Mammary epithelial cell (primary cell): ENCODE results near the gene LSM14A.

Experiments used
- EZH2 ChIP-seq: IDR thresholded peaks from 2 replicates; pipeline ENCODE4 v1.6.1; 2012; ENCODE audit warnings: low read length, inconsistent platforms, borderline replicate concordance
- TF ChIP-seq, protein P1 (sequence below), 2 donors: IDR thresholded peaks in 1 of 2; conservative IDR thresholded peaks in 1 of 2; 2 replicates each; pipeline ENCODE4 v1.5.1; 2011 to 2012; ENCODE audit warnings: inconsistent platforms in 2 of 2, low read length in 2 of 2, mild to moderate bottlenecking in 2 of 2, control low read depth in 1 of 2, low read depth in 1 of 2; ENCODE audit not compliant: insufficient read depth in 1 of 2; ENCODE audit errors: extremely low read depth in 1 of 2

DNA sequence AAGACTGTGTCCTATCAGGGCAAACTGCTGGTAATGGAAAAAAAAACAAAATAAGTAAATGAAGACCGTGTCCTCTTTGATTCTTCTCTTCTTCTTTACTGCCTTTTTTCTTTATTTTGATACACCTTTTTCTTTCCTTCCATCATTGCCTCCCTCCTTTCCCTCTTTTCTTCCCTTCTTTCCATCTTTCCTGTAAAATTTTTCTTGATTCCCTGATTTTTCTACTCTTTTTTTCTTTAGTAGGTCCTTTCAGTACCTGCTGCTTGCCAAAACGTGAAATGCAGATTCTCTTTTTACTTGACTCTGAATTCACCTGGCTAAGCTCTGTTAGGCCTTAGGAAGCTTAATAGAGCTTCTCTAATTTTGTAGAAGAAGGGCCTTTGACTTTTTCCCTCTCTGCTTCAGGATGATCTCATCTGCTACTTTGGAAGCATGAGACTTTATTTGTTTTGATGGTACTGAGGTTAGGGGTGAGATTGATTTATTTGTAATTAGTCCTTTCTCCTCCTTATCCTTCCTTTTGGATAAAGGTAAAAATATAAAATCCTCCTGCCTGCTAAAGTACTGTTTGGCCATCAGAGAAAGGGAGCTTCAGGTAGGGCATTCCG, 19.2 kb downstream of the LSM14A start:
- TF ChIP-seq, protein P1, sequence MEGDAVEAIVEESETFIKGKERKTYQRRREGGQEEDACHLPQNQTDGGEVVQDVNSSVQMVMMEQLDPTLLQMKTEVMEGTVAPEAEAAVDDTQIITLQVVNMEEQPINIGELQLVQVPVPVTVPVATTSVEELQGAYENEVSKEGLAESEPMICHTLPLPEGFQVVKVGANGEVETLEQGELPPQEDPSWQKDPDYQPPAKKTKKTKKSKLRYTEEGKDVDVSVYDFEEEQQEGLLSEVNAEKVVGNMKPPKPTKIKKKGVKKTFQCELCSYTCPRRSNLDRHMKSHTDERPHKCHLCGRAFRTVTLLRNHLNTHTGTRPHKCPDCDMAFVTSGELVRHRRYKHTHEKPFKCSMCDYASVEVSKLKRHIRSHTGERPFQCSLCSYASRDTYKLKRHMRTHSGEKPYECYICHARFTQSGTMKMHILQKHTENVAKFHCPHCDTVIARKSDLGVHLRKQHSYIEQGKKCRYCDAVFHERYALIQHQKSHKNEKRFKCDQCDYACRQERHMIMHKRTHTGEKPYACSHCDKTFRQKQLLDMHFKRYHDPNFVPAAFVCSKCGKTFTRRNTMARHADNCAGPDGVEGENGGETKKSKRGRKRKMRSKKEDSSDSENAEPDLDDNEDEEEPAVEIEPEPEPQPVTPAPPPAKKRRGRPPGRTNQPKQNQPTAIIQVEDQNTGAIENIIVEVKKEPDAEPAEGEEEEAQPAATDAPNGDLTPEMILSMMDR (conservative IDR thresholded peaks at IDR 0.05 in 1 of 2, IDR thresholded peaks at IDR 0.05 in 1 of 2; ENCODE audit: extremely low read depth in 1 of 2, insufficient read depth in 1 of 2, low read depth in 1 of 2, low read length in 2 of 2), result no peak
- TF ChIP-seq EZH2, result no peak
